ENCODE data around the gene SMG7.

- TF ChIP-seq CTCF (IDR thresholded peaks at IDR 0.05) (no peak), POLR2A (IDR thresholded peaks at IDR 0.05) (no peak), POLR2AphosphoS5 (IDR thresholded peaks at IDR 0.05) (no peak)
These were observed 12.6 kb downstream of the SMG7 start for GRCh38 chr1:183484851-183485250.

All from prostate gland (tissue), 2 donors.